HG03469 (cell line): Measurements from ENCODE around the gene LAPTM5.

Source experiments
- ATAC-seq: cut with Tn5 transposase; IDR thresholded peaks from one replicate; pipeline ENCODE4 v1.9.1; 2021; ENCODE audit warnings: mild to moderate bottlenecking, moderate library complexity, moderate number of reproducible peaks; ENCODE audit not compliant: unreplicated experiment

Gene LAPTM5

DNA sequence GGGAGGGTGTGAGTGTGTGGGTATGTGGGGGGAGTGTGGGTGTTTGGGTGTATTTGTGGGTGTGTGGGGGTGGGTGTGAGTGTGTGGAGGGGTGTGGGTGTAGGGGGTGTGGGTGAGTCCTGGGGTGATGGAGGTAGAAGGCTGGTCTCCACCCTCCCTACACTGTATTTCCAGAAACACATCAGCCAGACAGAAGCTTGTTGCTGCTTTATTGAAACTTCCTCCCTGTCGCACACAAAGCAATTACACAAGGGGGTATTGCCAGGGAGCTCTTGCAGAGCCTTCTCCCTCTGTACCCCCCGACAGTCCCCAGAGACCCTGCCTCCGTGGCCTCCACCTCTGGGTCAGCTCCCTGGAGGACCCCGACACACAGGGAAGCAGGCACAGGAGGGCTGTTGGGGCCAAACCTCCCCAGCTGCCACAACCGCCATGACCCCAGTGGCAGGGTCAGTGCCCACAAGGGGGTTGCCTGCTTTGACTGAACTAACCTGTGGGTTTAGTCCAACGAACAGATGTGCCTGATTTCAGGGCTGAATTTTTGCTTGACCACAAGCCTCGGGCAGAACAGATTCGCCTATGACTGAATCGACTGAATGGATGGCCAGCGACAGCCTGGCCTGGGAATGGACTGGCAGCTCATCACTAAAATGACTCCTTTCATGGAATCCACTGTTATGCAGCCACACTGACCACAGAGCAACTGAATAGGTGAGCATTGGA lies 25.1 kb downstream of the LAPTM5 start:
- no peak for ATAC-seq

GRCh38 chr1:30731806-30732276 lies 25.7 kb downstream of the LAPTM5 start:
- no peak for ATAC-seq

DNA sequence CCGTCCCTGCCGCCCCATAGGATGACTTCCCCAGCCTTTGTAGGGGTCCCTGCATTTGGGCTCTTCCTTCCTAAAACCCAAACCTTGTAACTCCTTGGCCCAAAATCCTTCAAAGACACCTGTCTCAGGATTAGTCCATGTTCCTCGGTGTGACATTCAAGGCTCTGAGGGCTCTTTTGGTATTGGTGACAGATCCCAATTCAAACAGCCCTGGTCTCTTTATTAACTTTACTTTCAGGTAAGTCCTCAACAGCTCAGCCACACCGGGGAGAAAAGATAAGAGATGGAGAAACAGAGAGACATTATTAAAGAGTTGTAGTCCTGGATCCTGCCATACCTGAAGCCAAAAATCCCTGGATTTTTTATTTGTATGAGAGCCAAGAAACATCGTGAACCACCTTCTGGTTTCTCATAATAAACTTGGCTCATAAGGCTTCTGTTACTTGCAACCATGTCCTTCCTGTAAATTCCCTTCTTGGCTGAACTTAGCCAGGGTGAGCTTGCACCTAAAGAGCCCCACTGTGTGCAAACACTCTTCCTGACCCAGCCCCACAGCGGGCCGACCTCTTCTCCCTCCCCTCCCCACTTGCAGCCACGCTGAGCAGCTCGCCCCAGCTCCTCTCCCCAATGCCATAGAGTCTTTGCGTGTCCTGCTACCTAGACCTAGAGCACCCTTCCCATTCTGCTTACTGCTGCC lies 26.3 kb downstream of the LAPTM5 start:
- ATAC-seq: no peak

DNA sequence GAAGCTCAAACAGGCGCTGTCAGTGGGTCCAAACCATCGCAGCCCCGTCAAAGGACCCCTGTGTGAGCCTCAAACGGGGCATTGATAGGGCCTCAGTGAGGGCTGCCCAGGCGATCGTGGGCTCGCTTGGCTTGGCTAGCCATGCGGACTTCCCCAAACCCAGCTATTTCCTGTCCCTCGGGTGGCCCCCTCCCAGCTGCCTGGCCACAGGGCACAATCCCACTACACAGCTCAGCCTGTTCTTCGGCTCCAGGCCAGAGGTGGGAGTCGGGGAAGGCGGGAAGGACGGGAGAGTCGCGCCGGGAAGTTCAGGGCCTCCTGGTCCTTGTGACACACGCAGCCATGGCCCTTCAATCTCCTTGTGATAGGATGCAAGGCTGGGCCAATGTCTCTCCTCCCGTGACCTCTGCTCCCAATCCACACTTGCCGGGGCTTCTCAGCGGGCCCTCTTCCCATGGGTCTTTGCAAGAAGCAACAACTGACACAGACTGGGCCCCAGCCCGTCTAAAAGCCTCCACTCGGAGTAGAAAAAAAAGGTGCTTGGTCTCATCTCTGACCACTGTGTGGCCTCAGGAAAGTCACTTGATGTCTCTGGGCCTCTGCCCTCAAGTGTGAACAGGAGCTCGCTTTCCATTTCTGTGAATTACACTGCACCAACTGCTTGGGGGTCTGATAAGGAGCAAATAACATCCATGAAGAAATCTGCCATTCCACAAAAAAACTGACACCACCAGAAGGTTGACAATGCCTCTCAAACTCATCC lies 27.0 kb downstream of the LAPTM5 start:
- no peak for ATAC-seq

- ATAC-seq: no peak
Measured at GRCh38 chr1:30729901-30730300, 27.7 kb downstream of the LAPTM5 start.

GRCh38 chr1:30728832-30729638 lies 28.5 kb downstream of the LAPTM5 start:
- ATAC-seq: no peak

DNA sequence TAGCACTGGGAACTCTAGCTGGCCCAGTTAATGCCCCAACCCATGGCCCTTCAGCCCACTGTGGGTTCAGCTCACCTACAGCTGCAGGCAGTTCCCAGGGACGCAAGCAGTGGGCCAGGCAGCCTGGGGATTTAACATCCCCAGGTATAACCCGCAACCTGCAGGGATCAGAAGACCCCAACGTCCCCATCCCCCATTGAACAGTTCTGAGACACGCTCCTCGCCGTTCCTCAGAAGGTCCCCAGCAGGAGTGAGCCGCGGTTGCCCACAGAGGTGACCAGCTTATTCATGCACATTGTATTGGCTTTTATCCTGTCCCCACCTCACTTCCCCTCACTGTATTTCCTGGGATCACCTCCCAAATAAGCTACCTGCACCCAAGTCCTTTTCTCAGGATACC lies 29.2 kb downstream of the LAPTM5 start:
- no peak for ATAC-seq

GRCh38 chr1:30727824-30728223 lies 29.8 kb downstream of the LAPTM5 start:
- no peak for ATAC-seq

GRCh38 chr1:30726773-30727684 lies 30.5 kb downstream of the LAPTM5 start:
- ATAC-seq: no peak

DNA sequence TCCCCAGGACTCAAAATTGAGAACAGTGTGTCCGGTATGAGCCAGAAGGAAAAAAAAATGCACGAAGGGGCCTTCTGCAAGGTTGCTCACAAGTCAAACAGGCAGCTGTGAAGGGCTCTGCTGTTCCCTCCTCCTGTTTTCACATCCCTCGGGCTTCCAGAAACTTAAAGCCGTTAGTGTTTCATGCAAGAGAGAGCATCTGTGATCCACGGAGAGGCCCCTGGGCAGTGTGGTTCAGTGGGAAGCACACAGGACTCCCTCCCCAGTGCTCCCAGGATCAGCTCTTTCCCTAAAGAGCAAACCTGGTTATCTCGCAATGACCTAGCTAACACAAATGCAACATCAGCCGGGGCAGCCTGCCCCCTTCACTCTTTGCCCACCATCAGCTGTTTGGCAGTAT lies 31.3 kb downstream of the LAPTM5 start:
- ATAC-seq: no peak

GRCh38 chr1:30725450-30726095 lies 32.0 kb downstream of the LAPTM5 start:
- no peak for ATAC-seq

DNA sequence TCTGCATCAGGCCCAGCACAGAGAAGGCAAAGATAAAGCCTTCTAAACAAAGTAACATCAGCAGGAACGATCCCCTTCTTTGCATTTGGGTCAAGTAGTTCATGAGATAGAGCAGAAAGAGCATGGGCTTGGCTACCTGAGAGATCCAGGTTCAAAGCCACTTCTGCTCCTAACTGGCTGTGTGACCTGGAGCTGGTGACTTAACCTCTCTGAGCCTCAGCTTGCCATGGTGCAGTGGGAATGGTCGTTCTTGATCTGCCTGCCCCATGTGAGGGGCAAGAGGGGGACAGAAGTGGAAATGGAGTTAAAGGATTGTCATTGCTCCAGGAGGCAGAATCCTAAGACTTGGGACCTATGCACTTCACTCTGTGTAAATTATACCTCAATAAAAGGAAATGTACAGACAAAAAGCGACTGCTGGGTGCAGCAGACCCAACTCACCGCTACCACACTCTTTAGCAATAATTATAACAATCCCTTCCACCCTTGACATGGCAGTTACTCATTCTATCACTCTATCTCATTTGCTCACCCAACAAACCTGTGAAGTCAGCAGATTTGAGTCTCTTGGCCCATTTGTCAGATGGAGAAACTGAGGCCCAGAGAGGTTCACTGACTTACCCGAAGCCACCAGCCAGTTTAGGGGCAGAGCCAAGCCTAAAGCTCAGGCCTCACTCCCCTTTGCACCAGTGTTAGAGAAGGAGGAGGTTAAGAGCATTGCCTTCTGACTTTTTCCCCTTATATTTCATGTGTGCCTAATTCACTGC lies 32.7 kb downstream of the LAPTM5 start:
- ATAC-seq: no peak

- ATAC-seq: no peak
Measured at GRCh38 chr1:30724175-30724574, 33.4 kb downstream of the LAPTM5 start.

- no peak for ATAC-seq
Measured at GRCh38 chr1:30723331-30723755, 34.2 kb downstream of the LAPTM5 start, which contains the start of gene MATN1. MATN1 (minus strand) TSS chr1:30723585; CDS start chr1:30723551, 34 bp downstream.

GRCh38 chr1:30721812-30722537 lies 35.6 kb downstream of the LAPTM5 start:
- no peak for ATAC-seq

- no peak for ATAC-seq
Measured at GRCh38 chr1:30721341-30721793, 36.2 kb downstream of the LAPTM5 start.
